IMR-90 (cell line): Measurements from ENCODE around the gene TRPM4. TPM values are rescaled to one million over a fixed set of nuclear protein-coding genes. Genes with fewer than 3 reads are reported as not detected.
A peak's percentile ranks its signal among the peaks of the same experiment; 100 is the strongest.

Source experiments
- ATAC-seq: fragments of 200-7000 bp; cut with Tn5 transposase; 2 replicates; pipeline ENCODE4 v1.9.1; 2020; ENCODE audit warnings: low read depth, mild to moderate bottlenecking, moderate library complexity
- BruUV-seq: library from RNA; stranded (reverse); fragments of 400-500 nt; replicated peaks from 2 replicates; lab custom pipeline; 2021; lab: Mats Ljungman, UMichigan
- CTCF ChIA-PET: fragments of 300-600 bp; formaldehyde crosslinking; extraction: SDS; loops from one replicate; lab custom pipeline; 2021; ENCODE audit warnings: antibody characterized with exemption; lab: Yijun Ruan, JAX
- POLR2A ChIA-PET: fragments of 300-600 bp; sonication (Branson Sonifier 250); formaldehyde crosslinking; loops from one replicate; lab custom pipeline; 2022; ENCODE audit warnings: antibody characterized with exemption; ENCODE audit not compliant: unreplicated experiment; lab: Charles Lee
- DNase-seq: peaks from one replicate; pipeline ENCODE4 v3.0.0; 2013
- H2AFZ ChIP-seq: replicated peaks from 2 replicates; pipeline ENCODE3; 2013; ENCODE audit warnings: low read length, mild to moderate bottlenecking; ENCODE audit not compliant: poor library complexity
- H2AK5ac ChIP-seq: 2 replicates; pipeline ENCODE4 v1.6.1; 2013; ENCODE audit warnings: low read depth, low read length, inconsistent platforms
- H2AK9ac ChIP-seq: replicated peaks from 2 replicates; pipeline ENCODE3; 2013; ENCODE audit warnings: mild to moderate bottlenecking, low read depth, low read length, moderate library complexity; ENCODE audit not compliant: poor library complexity
- H2BK120ac ChIP-seq: 2 replicates; pipeline ENCODE4 v1.6.1; 2013; ENCODE audit warnings: low read depth, low read length, inconsistent platforms
- H2BK15ac ChIP-seq: 3 replicates; pipeline ENCODE4 v1.6.1; 2013; ENCODE audit warnings: low read depth, low read length, inconsistent platforms
- H2BK20ac ChIP-seq: 2 replicates; pipeline ENCODE4 v1.6.1; 2013; ENCODE audit warnings: low read depth, mild to moderate bottlenecking, inconsistent platforms, low read length, moderate library complexity
- H2BK5ac ChIP-seq: 2 replicates; pipeline ENCODE4 v1.6.1; 2013; ENCODE audit warnings: mild to moderate bottlenecking, low read depth, low read length, inconsistent platforms; ENCODE audit not compliant: poor library complexity, severe bottlenecking
- H3K14ac ChIP-seq: replicated peaks from 2 replicates; pipeline ENCODE4 v1.6.1; 2013; ENCODE audit warnings: low read depth, low read length, inconsistent platforms
- H3K18ac ChIP-seq: 2 replicates; pipeline ENCODE4 v1.6.1; 2013; ENCODE audit warnings: low read depth, low read length, control low read depth
- H3K23ac ChIP-seq: 2 replicates; pipeline ENCODE4 v1.6.1; 2013; ENCODE audit warnings: low read depth, low read length, inconsistent platforms
- H3K27ac ChIP-seq: 2 replicates; pipeline ENCODE4 v1.5.1; 2013; ENCODE audit warnings: mild to moderate bottlenecking, control low read depth, low read length; ENCODE audit not compliant: insufficient read depth
- H3K27me3 ChIP-seq: 2 replicates; pipeline ENCODE4 v1.6.1; 2013; ENCODE audit warnings: low read length; ENCODE audit not compliant: control insufficient read depth, insufficient read depth
- H3K36me3 ChIP-seq: 2 replicates; pipeline ENCODE4 v1.6.1; 2013; ENCODE audit warnings: low read length, mixed read lengths; ENCODE audit not compliant: control insufficient read depth, insufficient read depth
- H3K4ac ChIP-seq: 2 replicates; pipeline ENCODE4 v1.6.1; 2013; ENCODE audit warnings: low read depth, low read length, inconsistent platforms
- H3K4me1 ChIP-seq: 2 replicates; pipeline ENCODE4 v1.6.1; 2013; ENCODE audit warnings: low read length, mixed read lengths; ENCODE audit not compliant: control insufficient read depth, insufficient read depth
- H3K4me2 ChIP-seq: 2 replicates; pipeline ENCODE4 v1.6.1; 2013; ENCODE audit warnings: low read depth, mild to moderate bottlenecking, control low read depth, low read length, moderate library complexity
- H3K4me3 ChIP-seq: 2 replicates; pipeline ENCODE4 v1.5.1; 2013; ENCODE audit warnings: low read depth, mild to moderate bottlenecking, control low read depth, low read length, moderate library complexity; ENCODE audit not compliant: insufficient read depth
- H3K56ac ChIP-seq: 2 replicates; pipeline ENCODE4 v1.6.1; 2013; ENCODE audit warnings: low read length, inconsistent platforms; ENCODE audit not compliant: insufficient read depth; ENCODE audit errors: extremely low read depth
- H3K79me1 ChIP-seq, 2 experiments: 2 replicates each; pipeline ENCODE4 v1.6.1; 2013; ENCODE audit warnings: low read length in 2 of 2, inconsistent platforms in 1 of 2, low read depth in 1 of 2
- H3K9ac ChIP-seq: 2 replicates; pipeline ENCODE4 v1.6.1; 2013; ENCODE audit warnings: low read depth, low read length, control low read depth
- H3K9me1 ChIP-seq: 2 replicates; pipeline ENCODE4 v1.6.1; 2013; ENCODE audit warnings: low read length, inconsistent platforms; ENCODE audit not compliant: insufficient read depth
- H3K9me3 ChIP-seq: 2 replicates; pipeline ENCODE4 v1.6.1; 2013; ENCODE audit warnings: low read length; ENCODE audit not compliant: control insufficient read depth, insufficient read depth
- H4K20me1 ChIP-seq: 2 replicates; pipeline ENCODE4 v1.6.1; 2013; ENCODE audit warnings: low read length, inconsistent platforms; ENCODE audit not compliant: insufficient read depth
- H4K5ac ChIP-seq: 2 replicates; pipeline ENCODE4 v1.6.1; 2013; ENCODE audit warnings: mild to moderate bottlenecking, low read depth, low read length, control low read depth
- H4K8ac ChIP-seq, 2 experiments: 2 replicates each; pipeline ENCODE4 v1.6.1; 2013; ENCODE audit warnings: low read depth in 2 of 2, low read length in 2 of 2, control low read depth in 1 of 2, inconsistent platforms in 1 of 2
- H4K91ac ChIP-seq: 2 replicates; pipeline ENCODE4 v1.6.1; 2013; ENCODE audit warnings: low read depth, low read length, inconsistent platforms; ENCODE audit not compliant: insufficient read depth
- CHD1 ChIP-seq: IDR thresholded peaks from 2 replicates; pipeline ENCODE4 v1.6.1; 2012; ENCODE audit warnings: low read depth, low read length, improper control_type of control experiment
- ELK1 ChIP-seq: fragments of 150-350 bp; IDR thresholded peaks from 2 replicates; pipeline ENCODE4 v1.6.1; 2016; ENCODE audit warnings: low read depth, mild to moderate bottlenecking, low read length, moderate library complexity, borderline replicate concordance
- FOS ChIP-seq: fragments of 150-350 bp; IDR thresholded peaks from 2 replicates; pipeline ENCODE4 v1.6.1; 2016; ENCODE audit warnings: low read depth, low read length
- MAFK ChIP-seq: IDR thresholded peaks from 2 replicates; pipeline ENCODE4 v1.6.1; 2012; ENCODE audit warnings: low read depth, low read length, improper control_type of control experiment
- MXI1 ChIP-seq: IDR thresholded peaks from 2 replicates; pipeline ENCODE4 v1.6.1; 2012; ENCODE audit warnings: low read depth, mild to moderate bottlenecking, low read length, moderate library complexity, borderline replicate concordance
- NFE2L2 ChIP-seq: fragments of 150-350 bp; IDR thresholded peaks from 2 replicates; pipeline ENCODE4 v1.6.1; 2016; ENCODE audit warnings: low read depth, mild to moderate bottlenecking, low read length
- RAD21 ChIP-seq: IDR thresholded peaks from 2 replicates; pipeline ENCODE4 v1.6.1; 2012; ENCODE audit warnings: low read length, improper control_type of control experiment
- RCOR1 ChIP-seq: IDR thresholded peaks from 2 replicates; pipeline ENCODE4 v1.6.1; 2012; ENCODE audit warnings: mild to moderate bottlenecking, low read length, improper control_type of control experiment; ENCODE audit not compliant: insufficient replicate concordance
- SMC3 ChIP-seq: fragments of 150-350 bp; IDR thresholded peaks from 2 replicates; pipeline ENCODE4 v1.6.1; 2016; ENCODE audit warnings: low read depth, mild to moderate bottlenecking, antibody characterized with exemption, low read length, moderate library complexity
- USF2 ChIP-seq: fragments of 150-350 bp; IDR thresholded peaks from 2 replicates; pipeline ENCODE4 v1.6.1; 2017; ENCODE audit warnings: mild to moderate bottlenecking, antibody characterized with exemption, low read length, low read depth
- WGBS, 2 experiments: methylation state at CpG; one replicate each; pipeline versions ENCODE4 v1.1.5 to v1.1.7; 2013; ENCODE audit warnings: missing lambda C conversion rate in 2 of 2; ENCODE audit not compliant: insufficient read length in 1 of 2; ENCODE audit errors: extremely low coverage in 2 of 2; 5-methylcytosine and 5-hydroxymethylcytosine counted together
- dilution Hi-C: fragments of 300-500 bp; cut with HindIII; formaldehyde crosslinking; loops from one replicate; pipeline ENCODE4 v1.14.3; 2018; ENCODE audit warnings: low sequenced_read_pairs; ENCODE audit not compliant: unreplicated experiment
- in situ Hi-C: fragments of 300-500 bp; cut with MboI; formaldehyde crosslinking; loops from 3 replicates; pipeline ENCODE4 v1.14.3; 2019; ENCODE audit warnings: low sequenced_read_pairs, inconsistent platforms, mixed read lengths
- intact Hi-C: fragments of 100-400 bp; cut with micrococcal nuclease; formaldehyde crosslinking; loops from 2 replicates; pipeline ENCODE4 v1.10.0; 2022
- polyA plus RNA-seq, 3 experiments: library from polyadenylated mRNA; depleted of rRNA; stranded (reverse); fragments of >200 nt; gene quantifications; 2 replicates each; pipeline ENCODE4 v1.2.3, GENCODE V29; 2012; ENCODE audit warnings: low replicate concordance in 1 of 3
- total RNA-seq: library from RNA; depleted of rRNA; stranded (reverse); fragments of >200 nt; gene quantifications from 2 replicates; pipeline ENCODE4 v1.2.3, GENCODE V29; 2012

TRPM4 gene
- total and polyA plus RNA-seq, 2 of the 4 experiments (the other 2 are of a cell fraction), result 2.2 to 19.7 TPM

- H2AFZ ChIP-seq, result peak overlapping the region; percentile 43
- H4K8ac ChIP-seq, result no peak overlapping the region
- no peaks in the 10 kb centered on the region for H3K36me3 ChIP-seq
- H4K20me1 ChIP-seq, result peaks cover 3% of the 10 kb centered on the region
- in situ Hi-C loops (no loop called here), dilution Hi-C loops (no loop called here), intact Hi-C loops (no loop called here)
- H3K56ac ChIP-seq, result no peak overlapping the region
- no peak for ATAC-seq
- DNase-seq, result no peak
- no peak overlapping the region for H2BK15ac ChIP-seq
- CTCF ChIA-PET, result no interaction called here
- H3K27me3 ChIP-seq, result peaks cover 12% of the 10 kb centered on the region
- no peak overlapping the region for H2BK20ac ChIP-seq
- H3K4me1 ChIP-seq, result peaks cover 5% of the 10 kb centered on the region; the same call in 1 of the 2 replicates
- no peak overlapping the region for H3K4me3 ChIP-seq
- H2BK120ac ChIP-seq, result no peak overlapping the region
- TF ChIP-seq MAFK (no peak), USF2 (no peak), RAD21 (no peak), MXI1 (no peak), SMC3 (no peak), ELK1 (no peak), NFE2L2 (no peak), CHD1 (no peak), FOS (no peak), RCOR1 (no peak)
- no peak overlapping the region for H3K27ac ChIP-seq
- no peak overlapping the region for H4K91ac ChIP-seq
- no peak overlapping the region for H3K18ac ChIP-seq
- H3K14ac ChIP-seq, result no peak overlapping the region
- POLR2A ChIA-PET, result no interaction called here
- no peak overlapping the region for H4K5ac ChIP-seq
- no peak overlapping the region for H3K23ac ChIP-seq
- no peaks in the 10 kb centered on the region for H3K79me1 ChIP-seq
- 17% methylated on average over 6 of the region's 23 CpGs; no CpG with 5 or more reads in 1 of the 2 experiments for WGBS, 2 experiments
- H3K9ac ChIP-seq, result no peak overlapping the region
- H3K9me3 ChIP-seq, result no peaks in the 10 kb centered on the region
- H2AK9ac ChIP-seq, result no peak overlapping the region
- H2BK5ac ChIP-seq, result no peak overlapping the region
- no TSS peak for BruUV-seq
- H3K4ac ChIP-seq, result no peak overlapping the region
- H2AK5ac ChIP-seq, result no peak overlapping the region
- H3K4me2 ChIP-seq, result no peak overlapping the region
- peaks cover 10% of the 10 kb centered on the region; the same call in 1 of the 2 replicates for H3K9me1 ChIP-seq
These were observed 32.4 kb upstream of the TRPM4 start for GRCh38 chr19:49125025-49125731.
